SH-SY5Y (cell line): Measurements from ENCODE around the gene SLC8A1.

Experiments used
- GATA2 ChIP-seq: IDR thresholded peaks from 2 replicates; pipeline ENCODE4 v1.6.1; 2011; ENCODE audit warnings: mild to moderate bottlenecking, low read depth, low read length
- GATA3 ChIP-seq: IDR thresholded peaks from 2 replicates; pipeline ENCODE4 v1.6.1; 2011; ENCODE audit warnings: low read depth, mild to moderate bottlenecking, low read length, moderate library complexity

Gene SLC8A1

DNA sequence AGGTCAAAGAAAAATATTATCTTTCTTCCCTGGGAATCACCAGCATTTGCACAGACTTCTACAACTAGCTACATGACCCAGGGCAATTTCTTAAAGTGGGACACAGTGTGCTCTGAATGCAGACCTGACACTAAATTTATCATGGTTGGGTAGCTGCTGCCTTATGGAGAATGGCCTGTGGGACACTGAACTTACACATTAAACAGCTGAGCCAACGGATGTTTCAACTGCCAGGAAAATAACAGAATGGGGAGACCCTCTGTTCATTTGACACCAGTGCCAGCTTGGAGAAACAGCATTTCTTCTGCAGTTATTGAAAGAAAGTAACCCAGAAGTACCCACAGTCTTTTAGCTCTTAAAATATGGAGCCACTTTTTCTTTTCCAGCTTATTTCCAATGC lies 54.1 kb downstream of the SLC8A1 start:
- no peak for TF ChIP-seq GATA3
- TF ChIP-seq GATA2, result no peak

DNA sequence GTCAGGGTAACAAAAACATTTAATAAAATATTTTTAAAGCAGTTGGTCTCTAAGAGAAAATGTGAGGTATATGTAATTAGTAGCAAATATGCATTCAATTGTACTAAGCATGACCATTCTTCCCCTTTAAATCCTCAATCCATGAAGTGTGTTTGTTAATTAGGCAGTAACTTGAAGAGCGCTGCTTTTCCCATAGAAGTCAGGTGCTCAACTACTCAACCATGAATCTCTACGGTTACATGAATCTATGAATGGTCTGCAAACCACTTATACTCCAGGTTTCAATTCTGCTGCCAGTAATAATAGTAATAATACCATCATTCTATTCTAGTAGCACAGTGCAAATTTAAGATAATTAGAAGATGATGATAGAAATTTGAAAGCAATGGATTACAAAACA lies 55.8 kb downstream of the SLC8A1 start:
- TF ChIP-seq GATA3, result no peak
- no peak for TF ChIP-seq GATA2

DNA sequence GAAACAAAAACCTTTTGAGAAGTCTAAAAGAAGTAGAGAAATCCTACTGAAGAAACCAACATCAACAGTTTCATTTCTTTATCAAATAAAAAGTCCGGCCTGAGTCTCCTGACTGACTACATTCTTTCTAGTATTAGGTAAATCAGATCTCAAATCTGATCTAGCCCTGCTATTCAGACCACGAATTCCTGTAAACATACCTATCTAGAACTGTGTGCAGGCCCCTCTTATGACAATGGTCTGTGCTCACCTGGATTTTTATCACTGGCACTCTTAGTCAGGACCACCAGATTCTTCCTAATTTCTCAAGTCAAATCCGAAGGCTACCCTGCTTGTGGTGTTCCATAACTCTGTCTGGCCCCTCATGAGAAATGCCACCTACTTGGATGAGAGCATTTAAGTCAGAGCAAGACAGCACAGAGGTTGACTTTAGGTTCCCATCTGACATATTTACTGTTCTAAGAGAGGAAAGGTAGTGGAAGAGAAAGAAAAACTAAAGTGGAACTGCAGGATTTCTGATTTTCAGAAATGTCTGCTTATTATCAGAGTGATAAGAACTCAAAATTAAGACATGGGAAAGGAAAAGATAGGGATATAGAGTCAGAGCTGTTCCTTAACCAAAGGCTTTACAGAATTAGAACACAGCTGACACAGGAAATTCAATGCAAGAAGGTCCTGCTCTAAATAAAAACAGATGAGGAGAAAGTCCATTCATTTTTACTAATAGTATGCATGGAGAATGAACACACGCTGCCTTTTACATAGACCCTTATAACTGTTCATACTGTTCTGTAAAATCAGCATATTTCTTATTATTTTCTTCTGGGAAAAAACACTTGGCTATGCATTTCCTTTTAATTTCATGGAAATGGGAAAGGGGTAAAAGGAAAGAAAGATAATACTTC lies 56.5 kb downstream of the SLC8A1 start:
- no peak for TF ChIP-seq GATA2
- no peak for TF ChIP-seq GATA3

DNA sequence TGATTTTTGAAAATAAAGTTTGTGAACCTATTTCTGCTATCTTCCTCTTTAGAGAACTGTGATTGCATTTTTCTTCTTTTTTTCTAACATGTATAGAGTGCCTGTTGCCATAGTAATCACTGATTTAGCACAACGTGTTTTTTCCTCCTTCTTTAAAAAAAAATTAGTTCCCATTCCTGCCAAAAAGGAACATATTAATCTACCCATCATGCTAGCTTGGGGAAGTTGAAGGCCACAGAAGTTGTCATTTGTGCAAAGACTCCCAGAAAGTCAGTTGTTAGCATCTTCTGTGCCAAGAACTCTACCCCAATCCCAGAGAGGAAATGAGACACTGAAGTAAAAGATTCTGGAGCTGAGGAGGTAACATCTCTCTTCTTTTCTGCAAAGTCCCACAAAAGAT lies 57.3 kb downstream of the SLC8A1 start:
- TF ChIP-seq GATA2 (no peak), GATA3 (no peak)

DNA sequence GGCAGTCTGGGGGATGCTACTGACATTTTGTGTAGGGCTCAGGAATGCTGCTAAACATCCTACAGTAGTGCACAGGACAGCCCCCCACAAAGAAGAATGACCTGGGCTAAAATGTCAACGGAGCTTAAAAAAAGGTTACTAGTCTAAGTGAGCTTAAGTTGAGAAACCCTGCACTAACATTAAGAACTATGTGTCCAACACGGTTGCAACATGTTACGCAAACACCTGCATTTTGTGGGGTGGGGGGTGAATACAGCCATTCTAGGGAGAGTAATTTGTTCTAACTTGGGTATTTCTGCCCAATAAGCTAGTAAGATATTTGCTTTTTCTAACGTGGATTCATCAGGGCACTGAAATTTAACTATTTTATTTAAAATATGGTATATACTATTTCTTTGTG lies 57.9 kb downstream of the SLC8A1 start:
- no peak for TF ChIP-seq GATA3
- no peak for TF ChIP-seq GATA2

DNA sequence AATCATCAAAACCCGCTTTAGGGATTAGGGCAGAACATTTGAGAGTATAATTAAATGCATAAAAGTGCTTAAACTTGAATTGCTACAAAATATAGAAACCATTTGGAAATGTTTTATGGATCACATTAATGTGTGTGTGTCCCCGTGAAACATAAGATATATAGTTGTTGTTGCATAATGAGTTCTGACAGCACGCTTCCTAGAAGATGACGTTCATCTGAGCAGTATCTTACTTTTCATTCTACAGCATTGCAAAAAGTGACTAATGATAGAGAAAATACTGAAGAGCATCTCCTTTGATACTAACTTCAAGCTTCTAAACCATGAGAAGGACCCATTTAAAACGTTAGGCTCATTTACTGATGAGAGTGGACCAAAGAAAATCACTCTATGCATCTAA lies 63.7 kb downstream of the SLC8A1 start:
- TF ChIP-seq GATA2, result no peak
- no peak for TF ChIP-seq GATA3

DNA sequence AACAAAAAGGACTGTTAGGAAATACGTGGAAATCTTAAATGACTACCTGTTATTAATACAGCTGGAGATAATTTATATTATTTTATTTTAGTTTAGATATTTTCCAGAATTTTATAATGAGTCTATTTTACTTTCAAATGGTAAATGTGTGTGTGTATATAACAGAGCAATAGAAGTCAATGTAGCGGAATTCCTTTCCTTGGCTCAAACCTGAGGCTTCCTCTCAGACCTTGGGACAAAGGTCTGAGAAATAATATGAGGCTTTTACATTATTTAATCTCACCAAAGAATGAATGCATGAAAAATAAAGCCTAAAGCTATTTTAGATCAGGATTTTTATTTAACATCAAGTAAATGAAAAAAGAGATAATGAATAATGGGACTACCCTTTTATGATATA lies 65.7 kb downstream of the SLC8A1 start:
- no peak for TF ChIP-seq GATA2
- no peak for TF ChIP-seq GATA3

DNA sequence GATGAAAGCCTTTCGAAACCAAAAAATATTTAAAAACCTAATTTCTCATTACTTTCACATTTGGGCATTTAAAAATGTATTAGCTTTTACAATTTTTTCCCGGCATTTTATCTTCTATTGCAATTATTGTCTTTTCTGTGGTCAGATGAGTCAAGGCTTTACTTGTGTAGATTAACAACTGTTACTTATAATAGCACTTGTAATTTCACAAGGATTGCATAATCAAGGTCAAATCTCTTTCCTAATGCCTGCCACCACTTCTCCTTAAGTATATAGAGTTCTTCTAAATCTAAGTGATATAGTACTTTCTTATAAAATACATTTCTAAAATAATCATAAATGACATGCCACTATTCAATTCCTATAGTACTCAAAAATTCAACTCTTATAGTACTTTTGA lies 67.2 kb downstream of the SLC8A1 start:
- TF ChIP-seq GATA3, result no peak

DNA sequence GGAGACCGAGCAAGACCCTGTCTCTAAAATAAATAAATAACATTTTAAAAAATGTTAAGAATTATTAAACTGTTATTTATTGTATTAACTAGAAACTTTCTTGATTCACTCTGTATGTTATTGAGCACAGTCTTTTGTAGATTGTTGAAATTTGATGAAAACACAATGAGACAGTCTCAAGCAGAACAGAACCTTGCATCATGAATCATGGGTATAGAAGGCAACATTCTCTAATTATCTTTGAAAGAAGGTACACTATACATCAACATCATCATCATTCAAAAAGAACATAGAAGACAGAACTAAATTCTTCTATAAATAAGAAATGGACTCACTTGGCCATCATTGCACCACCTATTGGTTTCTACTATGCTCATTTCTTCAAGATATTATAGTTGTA lies 67.7 kb downstream of the SLC8A1 start:
- TF ChIP-seq GATA2, result no peak
- TF ChIP-seq GATA3, result no peak

DNA sequence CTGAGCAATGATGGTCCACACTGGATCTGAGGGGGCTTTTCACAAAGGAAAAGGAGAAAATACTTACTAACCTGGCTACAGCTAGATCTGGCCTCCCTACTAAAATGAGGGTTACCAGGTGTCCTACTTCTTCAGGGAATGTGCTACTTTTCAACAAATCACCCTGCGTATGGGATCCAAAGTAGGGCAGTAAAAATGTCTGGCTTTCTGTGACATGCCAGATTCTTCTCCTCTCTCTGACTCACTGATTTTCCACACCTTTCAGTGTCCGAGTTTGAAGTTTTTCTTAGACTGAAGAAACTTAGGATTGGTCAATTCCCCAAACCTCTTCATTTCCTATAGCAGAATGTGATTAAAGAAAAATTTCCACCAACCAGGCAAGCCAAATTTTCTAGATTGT lies 71.2 kb downstream of the SLC8A1 start:
- TF ChIP-seq GATA3 (no peak), GATA2 (no peak)

DNA sequence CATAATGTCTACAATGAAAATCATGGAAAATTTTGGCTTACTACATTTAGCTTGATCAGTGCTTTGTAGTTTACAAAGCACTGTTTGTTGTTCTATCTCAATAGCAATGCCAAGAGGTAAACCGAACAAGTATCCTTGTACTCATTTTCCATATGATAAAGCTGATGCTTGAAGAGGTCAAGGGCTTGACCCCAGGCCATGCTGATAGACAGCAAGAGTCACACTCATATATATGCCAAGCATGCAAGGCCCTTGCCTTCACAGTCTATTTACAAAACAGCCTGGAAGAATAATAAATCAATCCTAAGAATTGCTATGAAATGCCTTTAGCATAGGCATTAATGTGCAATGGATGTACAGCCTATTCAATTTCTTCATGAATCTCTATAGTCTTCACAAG lies 71.8 kb downstream of the SLC8A1 start:
- TF ChIP-seq GATA2 (no peak), GATA3 (no peak)

DNA sequence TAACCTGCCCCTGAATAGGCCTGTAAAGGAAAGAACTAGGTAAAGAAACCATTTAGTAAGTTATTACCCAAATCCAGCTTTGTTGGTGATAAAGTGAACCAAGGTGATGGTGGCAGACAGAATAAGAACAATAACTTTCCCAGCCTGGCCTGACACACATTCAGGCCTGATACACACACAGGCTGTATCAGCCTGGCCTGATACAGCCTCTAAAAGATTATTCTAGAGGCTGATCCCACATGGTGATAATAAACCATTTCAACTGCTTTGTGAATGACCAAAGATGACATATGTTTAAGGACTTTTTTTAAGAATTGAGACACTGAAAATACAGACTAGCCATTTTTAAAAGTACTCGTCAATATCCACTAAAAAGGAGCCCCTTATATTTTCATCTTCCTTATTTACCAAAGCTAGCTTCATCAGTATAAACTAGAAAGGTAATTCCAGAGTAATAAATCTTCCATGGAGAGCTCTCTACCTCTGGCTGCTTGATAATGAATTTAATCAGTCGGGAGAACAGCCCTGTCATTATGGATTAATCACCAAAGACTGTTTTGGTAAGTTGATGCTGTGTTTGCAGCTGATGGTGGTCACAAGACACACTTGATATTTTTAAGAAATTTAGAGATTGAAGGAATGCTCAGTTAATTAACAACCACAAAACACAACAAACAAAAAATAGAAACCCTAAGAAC lies 77.2 kb downstream of the SLC8A1 start:
- TF ChIP-seq GATA3 (no peak), GATA2 (peak; percentile 45; the same call in 1 of the 2 replicates)

DNA sequence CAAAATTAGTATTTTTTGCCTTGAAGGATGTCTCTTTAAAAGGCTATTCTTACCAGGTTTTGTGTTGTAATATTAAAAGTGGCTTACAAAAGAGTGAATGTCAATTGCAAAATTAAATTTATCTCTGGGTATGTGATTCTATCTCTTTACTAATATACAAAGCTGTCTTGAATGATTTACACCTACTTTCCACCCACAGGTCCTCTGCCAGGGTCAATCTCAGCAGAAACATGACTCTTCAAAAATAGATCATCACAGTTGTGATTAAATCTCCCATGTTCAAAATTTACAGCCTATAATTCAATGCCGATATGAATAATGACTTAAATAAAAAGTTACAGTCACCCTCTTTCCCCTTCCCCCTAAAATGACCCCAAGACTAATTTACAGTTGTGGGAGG lies 78.8 kb downstream of the SLC8A1 start:
- TF ChIP-seq GATA2 (no peak), GATA3 (no peak)

DNA sequence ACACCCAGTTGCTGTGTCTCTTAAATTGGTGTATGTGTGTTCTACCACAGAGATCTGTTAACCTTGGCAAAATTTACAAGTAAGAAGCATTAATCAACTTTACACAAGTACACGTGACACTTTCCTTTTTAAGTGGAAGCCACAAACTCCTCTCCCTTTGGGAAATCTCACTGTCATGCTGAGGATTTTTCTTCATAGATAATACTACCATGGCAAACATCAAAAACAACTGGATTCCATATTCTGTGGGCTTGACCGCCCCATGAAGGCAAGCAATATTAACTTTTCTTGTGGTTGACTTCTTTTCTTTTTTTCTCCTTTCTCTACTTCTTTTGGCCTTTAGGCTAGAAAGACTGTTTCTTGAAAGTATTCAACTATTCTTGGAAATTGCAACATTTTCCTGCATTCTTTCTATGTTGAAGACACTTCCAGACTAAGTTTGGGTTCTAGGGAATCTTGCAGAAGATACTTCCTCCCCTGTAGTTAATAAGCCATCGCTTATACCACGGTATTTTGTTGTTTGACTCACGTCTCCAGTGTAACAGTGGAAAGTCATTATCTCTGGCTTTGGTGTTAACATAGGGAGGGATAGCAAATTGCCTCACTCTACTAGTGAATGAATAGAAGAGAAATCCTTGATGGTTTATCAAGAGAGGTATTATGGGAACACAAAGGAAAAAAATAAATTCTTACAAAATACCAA lies 79.5 kb downstream of the SLC8A1 start:
- TF ChIP-seq GATA3, result no peak
- no peak for TF ChIP-seq GATA2

DNA sequence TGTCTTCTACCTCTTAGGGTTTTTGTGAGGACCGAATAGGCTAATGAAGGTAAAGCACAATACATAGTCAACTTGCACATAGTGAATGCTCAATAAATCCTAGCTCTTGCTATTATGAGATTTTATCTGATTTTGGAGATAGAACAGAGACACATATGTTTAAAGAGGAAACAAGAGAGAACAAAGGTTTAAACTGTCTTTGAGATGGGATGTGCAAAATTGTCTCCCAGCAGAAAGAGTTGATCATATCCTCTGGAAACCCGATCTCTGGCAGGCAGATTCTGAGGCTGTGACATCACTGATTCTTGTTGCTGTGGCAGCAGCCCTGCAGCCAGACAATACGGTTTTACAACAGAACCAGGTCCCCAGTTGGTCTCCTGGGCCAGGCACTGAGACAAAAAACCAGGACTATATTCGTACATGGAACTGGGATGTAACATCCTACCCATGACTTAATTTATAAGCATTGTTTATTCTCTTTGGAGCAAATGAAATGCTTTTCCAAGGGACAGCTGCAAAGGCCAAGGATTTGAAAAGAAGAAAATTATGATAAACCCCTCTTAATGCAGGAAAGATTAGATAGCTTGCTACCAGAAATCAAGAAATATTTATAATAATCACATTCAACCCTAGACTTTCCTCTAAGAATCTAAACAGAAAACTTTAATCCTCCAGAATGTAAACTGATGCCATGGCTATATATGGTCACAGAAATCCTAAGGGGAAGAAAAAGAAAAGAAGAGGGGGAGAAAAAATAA lies 80.2 kb downstream of the SLC8A1 start:
- TF ChIP-seq GATA3 (no peak), GATA2 (0 out of 2 replicates have a peak, but pooled peaks have one; percentile 6)
